ENCODE data around the gene CHRNG.

CHRNG gene

GRCh38 chr2:232503809-232504323, 35.6 kb upstream of the CHRNG start:
- WGBS, result 22% methylated on average over 16 of the region's 16 CpGs

DNA sequence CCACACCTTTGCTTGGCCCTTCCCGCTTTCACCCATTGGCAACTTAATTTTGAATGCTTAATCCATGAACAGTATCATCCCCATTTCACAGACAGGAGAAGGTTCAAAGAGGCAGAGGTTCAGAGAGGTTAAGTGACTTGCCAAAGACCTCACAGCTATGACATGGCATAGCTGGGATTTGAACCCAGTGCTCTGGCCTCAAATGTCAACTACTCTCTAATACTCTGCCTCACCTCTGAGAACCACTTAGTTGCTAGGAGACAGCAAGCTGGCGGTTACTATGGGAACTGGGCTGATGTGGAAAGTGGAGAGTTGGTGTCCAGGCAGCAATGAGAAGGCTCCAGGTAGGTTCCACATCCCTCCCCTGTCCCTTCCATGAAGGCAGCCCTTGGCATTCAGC, 35.1 kb upstream of the CHRNG start:
- Histone ChIP-seq H2AK5ac (ENCODE audit: low read length, severe bottlenecking) (no peak overlapping the region), H3K9ac (ENCODE audit: low read length) (no peak overlapping the region), H4K8ac (ENCODE audit: low read length) (no peak overlapping the region), H3K36me3 (ENCODE audit: control insufficient read depth in 1 of 2, insufficient read depth in 2 of 2, low read depth in 1 of 2, low read length in 2 of 2) (no peaks in the 10 kb centered on the region), H2AFZ (ENCODE audit: low read depth, low read length) (no peak overlapping the region), H3K27me3 (ENCODE audit: control insufficient read depth in 1 of 2, insufficient read depth in 1 of 2, low read length in 2 of 2) (peaks cover 79 to 88% of the 10 kb centered on the region in 2 experiments), H3K18ac (ENCODE audit: low read depth in 1 of 2, low read length in 2 of 2) (no peak overlapping the region), H3K14ac (ENCODE audit: low read length in 2 of 2) (no peak overlapping the region), H3K9me3 (ENCODE audit: control insufficient read depth, low read length) (no peaks in the 10 kb centered on the region), H3K4me1 (ENCODE audit: control insufficient read depth, insufficient read depth, low read depth, low read length) (peaks cover 13% of the 10 kb centered on the region), H2BK5ac (ENCODE audit: low read depth, low read length, poor library complexity, severe bottlenecking) (no peak overlapping the region), H3K23ac (ENCODE audit: low read length in 2 of 2) (no peak overlapping the region), H2BK15ac (ENCODE audit: low read depth, poor library complexity, severe bottlenecking) (no peak overlapping the region), H3K4ac (ENCODE audit: low read depth in 1 of 2, low read length in 2 of 2) (no peak overlapping the region), H3K4me2 (ENCODE audit: low read length, poor library complexity, severe bottlenecking) (no peak overlapping the region), H3K27ac (ENCODE audit: low read length, poor library complexity, severe bottlenecking) (no peak overlapping the region), H2BK12ac (ENCODE audit: low read length in 2 of 2) (no peak overlapping the region), H3K4me3 (ENCODE audit: insufficient read depth in 1 of 2, low read depth in 1 of 2, low read length in 2 of 2) (no peak overlapping the region), H3K79me1 (replicated peaks; ENCODE audit: low read length, poor library complexity, severe bottlenecking) (no peaks in the 10 kb centered on the region), H4K91ac (ENCODE audit: low read length) (no peak overlapping the region), H2BK120ac (ENCODE audit: low read depth, low read length) (no peak overlapping the region)
- 80% methylated on average over 2 of the region's 2 CpGs for WGBS
- DNase-seq, result no peak

More at GRCh38 chr2:232503809-232504323, 35.6 kb upstream of the CHRNG start:
- peaks cover 77 to 94% of the 10 kb centered on the region in 2 experiments for H3K27me3 ChIP-seq (ENCODE audit: control insufficient read depth in 1 of 2, insufficient read depth in 1 of 2, low read length in 2 of 2)
- H3K18ac ChIP-seq (ENCODE audit: low read depth in 1 of 2, low read length in 2 of 2), result no peak overlapping the region
- no peak overlapping the region for H3K4me2 ChIP-seq (ENCODE audit: low read length, poor library complexity, severe bottlenecking)
- H2AK5ac ChIP-seq (ENCODE audit: low read length, severe bottlenecking), result no peak overlapping the region
- no peak overlapping the region for H3K14ac ChIP-seq (ENCODE audit: low read length in 2 of 2)
- H3K27ac ChIP-seq (ENCODE audit: low read length, poor library complexity, severe bottlenecking), result no peak overlapping the region
- H3K79me1 ChIP-seq (replicated peaks; ENCODE audit: low read length, poor library complexity, severe bottlenecking), result no peaks in the 10 kb centered on the region
- no peak overlapping the region for H2BK5ac ChIP-seq (ENCODE audit: low read depth, low read length, poor library complexity, severe bottlenecking)
- H2AFZ ChIP-seq (ENCODE audit: low read depth, low read length), result no peak overlapping the region
- no peak overlapping the region for H2BK12ac ChIP-seq (ENCODE audit: low read length in 2 of 2)
- H3K36me3 ChIP-seq (ENCODE audit: control insufficient read depth in 1 of 2, insufficient read depth in 2 of 2, low read depth in 1 of 2, low read length in 2 of 2), result no peaks in the 10 kb centered on the region
- H2BK15ac ChIP-seq (ENCODE audit: low read depth, poor library complexity, severe bottlenecking), result no peak overlapping the region
- H3K4me3 ChIP-seq (ENCODE audit: insufficient read depth in 1 of 2, low read depth in 1 of 2, low read length in 2 of 2), result no peak overlapping the region
- no peak overlapping the region for H3K4ac ChIP-seq (ENCODE audit: low read depth in 1 of 2, low read length in 2 of 2)
- no peak for DNase-seq
- H4K91ac ChIP-seq (ENCODE audit: low read length), result no peak overlapping the region
- no peak overlapping the region for H3K9ac ChIP-seq (ENCODE audit: low read length)
- no peak overlapping the region for H3K23ac ChIP-seq (ENCODE audit: low read length in 2 of 2)
- no peak overlapping the region for H2BK120ac ChIP-seq (ENCODE audit: low read depth, low read length)
- H3K9me3 ChIP-seq (ENCODE audit: control insufficient read depth, low read length), result no peaks in the 10 kb centered on the region
- peaks cover 13% of the 10 kb centered on the region for H3K4me1 ChIP-seq (ENCODE audit: control insufficient read depth, insufficient read depth, low read depth, low read length)
- H4K8ac ChIP-seq (ENCODE audit: low read length), result no peak overlapping the region

DNA sequence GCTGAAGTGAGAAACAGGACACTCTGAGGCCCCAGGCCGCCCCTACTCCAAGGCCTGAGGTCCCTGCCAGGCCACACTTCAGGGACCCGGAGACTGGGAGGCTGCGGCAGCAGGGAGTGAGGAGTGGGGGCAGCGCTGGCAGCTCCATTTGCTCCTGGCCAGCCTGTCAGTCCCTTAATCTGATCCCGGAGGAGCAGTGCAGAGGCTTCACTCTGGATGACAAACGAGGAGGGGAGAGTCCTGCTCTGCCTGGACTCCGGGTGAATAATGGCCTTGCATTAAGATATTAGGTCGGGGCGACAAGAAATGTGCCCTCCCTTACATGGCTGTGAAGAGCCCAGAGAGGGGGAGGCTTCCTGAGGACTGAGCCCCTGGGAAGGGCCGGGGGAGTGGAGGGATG, 33.6 kb upstream of the CHRNG start:
- no peak overlapping the region for H4K91ac ChIP-seq (ENCODE audit: low read length)
- H3K23ac ChIP-seq (ENCODE audit: low read length in 2 of 2), result no peak overlapping the region
- H3K9me3 ChIP-seq (ENCODE audit: control insufficient read depth, low read length), result no peaks in the 10 kb centered on the region

GRCh38 chr2:232506709-232507108, 32.8 kb upstream of the CHRNG start:
- Histone ChIP-seq H3K36me3 (ENCODE audit: control insufficient read depth in 1 of 2, insufficient read depth in 2 of 2, low read depth in 1 of 2, low read length in 2 of 2) (no peaks in the 10 kb centered on the region), H3K18ac (ENCODE audit: low read depth in 1 of 2, low read length in 2 of 2) (no peak overlapping the region), H3K79me1 (replicated peaks; ENCODE audit: low read length, poor library complexity, severe bottlenecking) (no peaks in the 10 kb centered on the region), H2BK12ac (ENCODE audit: low read length in 2 of 2) (no peak overlapping the region), H4K8ac (ENCODE audit: low read length) (no peak overlapping the region), H4K91ac (ENCODE audit: low read length) (no peak overlapping the region), H3K9me3 (ENCODE audit: control insufficient read depth, low read length) (no peaks in the 10 kb centered on the region), H3K4ac (ENCODE audit: low read depth in 1 of 2, low read length in 2 of 2) (no peak overlapping the region), H2BK5ac (ENCODE audit: low read depth, low read length, poor library complexity, severe bottlenecking) (no peak overlapping the region), H2BK120ac (ENCODE audit: low read depth, low read length) (no peak overlapping the region), H3K4me3 (ENCODE audit: insufficient read depth in 1 of 2, low read depth in 1 of 2, low read length in 2 of 2) (no peak overlapping the region), H3K27me3 (ENCODE audit: control insufficient read depth in 1 of 2, insufficient read depth in 1 of 2, low read length in 2 of 2) (peaks cover 69 to 79% of the 10 kb centered on the region in 2 experiments), H3K27ac (ENCODE audit: low read length, poor library complexity, severe bottlenecking) (no peak overlapping the region), H3K9ac (ENCODE audit: low read length) (no peak overlapping the region), H3K4me2 (ENCODE audit: low read length, poor library complexity, severe bottlenecking) (no peak overlapping the region), H2BK15ac (ENCODE audit: low read depth, poor library complexity, severe bottlenecking) (no peak overlapping the region), H2AFZ (ENCODE audit: low read depth, low read length) (no peak overlapping the region), H3K14ac (ENCODE audit: low read length in 2 of 2) (no peak overlapping the region), H2AK5ac (ENCODE audit: low read length, severe bottlenecking) (no peak overlapping the region), H3K4me1 (ENCODE audit: control insufficient read depth, insufficient read depth, low read depth, low read length) (peaks cover 13% of the 10 kb centered on the region), H3K23ac (ENCODE audit: low read length in 2 of 2) (no peak overlapping the region)
- DNase-seq, result no peak
- 73% methylated on average over 4 of the region's 4 CpGs for WGBS

More for the DNA sequence above, 33.6 kb upstream of the CHRNG start:
- H3K4me3 ChIP-seq (ENCODE audit: insufficient read depth in 1 of 2, low read depth in 1 of 2, low read length in 2 of 2), result no peak overlapping the region
- H4K8ac ChIP-seq (ENCODE audit: low read length), result no peak overlapping the region
- H2AK5ac ChIP-seq (ENCODE audit: low read length, severe bottlenecking), result no peak overlapping the region
- no peak overlapping the region for H3K14ac ChIP-seq (ENCODE audit: low read length in 2 of 2)
- H2BK15ac ChIP-seq (ENCODE audit: low read depth, poor library complexity, severe bottlenecking), result no peak overlapping the region
- H3K4me1 ChIP-seq (ENCODE audit: control insufficient read depth, insufficient read depth, low read depth, low read length), result peaks cover 13% of the 10 kb centered on the region
- no peak overlapping the region for H3K27ac ChIP-seq (ENCODE audit: low read length, poor library complexity, severe bottlenecking)
- H2BK120ac ChIP-seq (ENCODE audit: low read depth, low read length), result no peak overlapping the region
- no peak overlapping the region for H2BK5ac ChIP-seq (ENCODE audit: low read depth, low read length, poor library complexity, severe bottlenecking)
- H3K36me3 ChIP-seq (ENCODE audit: control insufficient read depth in 1 of 2, insufficient read depth in 2 of 2, low read depth in 1 of 2, low read length in 2 of 2), result no peaks in the 10 kb centered on the region
- H3K4me2 ChIP-seq (ENCODE audit: low read length, poor library complexity, severe bottlenecking), result no peak overlapping the region
- H3K18ac ChIP-seq (ENCODE audit: low read depth in 1 of 2, low read length in 2 of 2), result no peak overlapping the region
- peaks cover 70 to 81% of the 10 kb centered on the region in 2 experiments for H3K27me3 ChIP-seq (ENCODE audit: control insufficient read depth in 1 of 2, insufficient read depth in 1 of 2, low read length in 2 of 2)
- 20% methylated on average over 10 of the region's 10 CpGs for WGBS
- no peaks in the 10 kb centered on the region for H3K79me1 ChIP-seq (replicated peaks; ENCODE audit: low read length, poor library complexity, severe bottlenecking)
- no peak overlapping the region for H3K4ac ChIP-seq (ENCODE audit: low read depth in 1 of 2, low read length in 2 of 2)
- H2BK12ac ChIP-seq (ENCODE audit: low read length in 2 of 2), result no peak overlapping the region
- DNase-seq, result no peak
- H2AFZ ChIP-seq (ENCODE audit: low read depth, low read length), result no peak overlapping the region
- H3K9ac ChIP-seq (ENCODE audit: low read length), result no peak overlapping the region

All from mesenchymal stem cell (in vitro differentiated cells and primary cell).